ENCODE results near the gene USP47.

Gene USP47

GRCh38 chr11:11850668-11851067, 8.9 kb downstream of the USP47 start:
- Histone ChIP-seq H3K4me3 (ENCODE audit: low read length) (no peak overlapping the region), H3K27me3 (ENCODE audit: insufficient read depth, low read length) (no peaks in the 10 kb centered on the region), H3K9me3 (ENCODE audit: insufficient read depth, low read depth, low read length) (no peaks in the 10 kb centered on the region), H3K4me1 (ENCODE audit: insufficient read depth, low read length) (peaks cover 33% of the 10 kb centered on the region), H3K36me3 (ENCODE audit: insufficient read depth, low read length) (no peaks in the 10 kb centered on the region), H3K9ac (ENCODE audit: low read depth, low read length) (no peak overlapping the region), H3K27ac (ENCODE audit: low read depth, low read length) (no peak overlapping the region)
- WGBS: 83% methylated on average over 3 of the region's 3 CpGs

- no peaks in the 10 kb centered on the region for H3K36me3 ChIP-seq (ENCODE audit: insufficient read depth, low read length)
- peaks cover 24% of the 10 kb centered on the region for H3K4me1 ChIP-seq (ENCODE audit: insufficient read depth, low read length)
- no peak overlapping the region for H3K9ac ChIP-seq (ENCODE audit: low read depth, low read length)
- no peaks in the 10 kb centered on the region for H3K27me3 ChIP-seq (ENCODE audit: insufficient read depth, low read length)
- WGBS: 100% methylated on average over 1 of the region's 1 CpG
- H3K27ac ChIP-seq (ENCODE audit: low read depth, low read length): no peak overlapping the region
- no peak overlapping the region for H3K4me3 ChIP-seq (ENCODE audit: low read length)
- no peaks in the 10 kb centered on the region for H3K9me3 ChIP-seq (ENCODE audit: insufficient read depth, low read depth, low read length)
These were observed 14.9 kb downstream of the USP47 start for GRCh38 chr11:11856638-11857037.

- Histone ChIP-seq H3K27me3 (ENCODE audit: insufficient read depth, low read length) (no peaks in the 10 kb centered on the region), H3K9ac (ENCODE audit: low read depth, low read length) (no peak overlapping the region), H3K27ac (ENCODE audit: low read depth, low read length) (no peak overlapping the region), H3K36me3 (ENCODE audit: insufficient read depth, low read length) (no peaks in the 10 kb centered on the region), H3K4me3 (ENCODE audit: low read length) (no peak overlapping the region), H3K4me1 (ENCODE audit: insufficient read depth, low read length) (peaks cover 18% of the 10 kb centered on the region), H3K9me3 (ENCODE audit: insufficient read depth, low read depth, low read length) (no peaks in the 10 kb centered on the region)
- 90% methylated on average over 5 of the region's 5 CpGs for WGBS
These were observed 16.0 kb downstream of the USP47 start for GRCh38 chr11:11857769-11858168.

- Histone ChIP-seq H3K27ac (ENCODE audit: low read depth, low read length) (no peak overlapping the region), H3K4me3 (ENCODE audit: low read length) (no peak overlapping the region), H3K36me3 (ENCODE audit: insufficient read depth, low read length) (no peaks in the 10 kb centered on the region), H3K4me1 (ENCODE audit: insufficient read depth, low read length) (peaks cover 17% of the 10 kb centered on the region), H3K27me3 (ENCODE audit: insufficient read depth, low read length) (no peaks in the 10 kb centered on the region), H3K9me3 (ENCODE audit: insufficient read depth, low read depth, low read length) (no peaks in the 10 kb centered on the region), H3K9ac (ENCODE audit: low read depth, low read length) (no peak overlapping the region)
- WGBS: 93% methylated on average over 1 of the region's 1 CpG
These were observed 16.9 kb downstream of the USP47 start for GRCh38 chr11:11858676-11859075.

- Histone ChIP-seq H3K4me3 (ENCODE audit: low read length) (no peak overlapping the region), H3K9me3 (ENCODE audit: insufficient read depth, low read depth, low read length) (no peaks in the 10 kb centered on the region), H3K36me3 (ENCODE audit: insufficient read depth, low read length) (no peaks in the 10 kb centered on the region), H3K9ac (ENCODE audit: low read depth, low read length) (no peak overlapping the region), H3K27me3 (ENCODE audit: insufficient read depth, low read length) (no peaks in the 10 kb centered on the region), H3K27ac (ENCODE audit: low read depth, low read length) (no peak overlapping the region), H3K4me1 (ENCODE audit: insufficient read depth, low read length) (peaks cover 30% of the 10 kb centered on the region)
- WGBS: 92% methylated on average over 9 of the region's 12 CpGs
These were observed 18.6 kb downstream of the USP47 start for GRCh38 chr11:11860103-11860979.

- H3K4me3 ChIP-seq (ENCODE audit: low read length): no peak overlapping the region
- no peak overlapping the region for H3K9ac ChIP-seq (ENCODE audit: low read depth, low read length)
- H3K36me3 ChIP-seq (ENCODE audit: insufficient read depth, low read length): no peaks in the 10 kb centered on the region; the same call in 1 of the 2 replicates
- peaks cover 21% of the 10 kb centered on the region for H3K4me1 ChIP-seq (ENCODE audit: insufficient read depth, low read length)
- H3K27ac ChIP-seq (ENCODE audit: low read depth, low read length): no peak overlapping the region
- H3K27me3 ChIP-seq (ENCODE audit: insufficient read depth, low read length): no peaks in the 10 kb centered on the region
- 0 out of 2 replicates have a peak, but pooled peaks cover 10% of the 10 kb centered on the region for H3K9me3 ChIP-seq (ENCODE audit: insufficient read depth, low read depth, low read length)
- WGBS: 100% methylated on average over 1 of the region's 2 CpGs
These were observed 21.2 kb downstream of the USP47 start for GRCh38 chr11:11862999-11863398.

- Histone ChIP-seq H3K27ac (ENCODE audit: low read depth, low read length) (no peak overlapping the region), H3K9ac (ENCODE audit: low read depth, low read length) (no peak overlapping the region), H3K4me3 (ENCODE audit: low read length) (no peak overlapping the region), H3K9me3 (ENCODE audit: insufficient read depth, low read depth, low read length) (0 out of 2 replicates have a peak, but pooled peaks cover 10% of the 10 kb centered on the region), H3K4me1 (ENCODE audit: insufficient read depth, low read length) (peaks cover 21% of the 10 kb centered on the region), H3K36me3 (ENCODE audit: insufficient read depth, low read length) (no peaks in the 10 kb centered on the region; the same call in 1 of the 2 replicates), H3K27me3 (ENCODE audit: insufficient read depth, low read length) (no peaks in the 10 kb centered on the region)
- WGBS: 97% methylated on average over 2 of the region's 3 CpGs
These were observed 22.6 kb downstream of the USP47 start for GRCh38 chr11:11864332-11864731.

- Histone ChIP-seq H3K4me1 (ENCODE audit: insufficient read depth, low read length) (peaks cover 22% of the 10 kb centered on the region), H3K27ac (ENCODE audit: low read depth, low read length) (no peak overlapping the region; the same call in 1 of the 2 replicates), H3K9ac (ENCODE audit: low read depth, low read length) (no peak overlapping the region), H3K36me3 (ENCODE audit: insufficient read depth, low read length) (no peaks in the 10 kb centered on the region; the same call in 1 of the 2 replicates), H3K4me3 (ENCODE audit: low read length) (no peak overlapping the region), H3K27me3 (ENCODE audit: insufficient read depth, low read length) (no peaks in the 10 kb centered on the region), H3K9me3 (ENCODE audit: insufficient read depth, low read depth, low read length) (0 out of 2 replicates have a peak, but pooled peaks cover 10% of the 10 kb centered on the region)
- WGBS: 67% methylated on average over 1 of the region's 1 CpG
These were observed 23.0 kb downstream of the USP47 start for GRCh38 chr11:11864803-11865202.

GRCh38 chr11:11865449-11865848, 23.7 kb downstream of the USP47 start:
- Histone ChIP-seq H3K36me3 (ENCODE audit: insufficient read depth, low read length) (no peaks in the 10 kb centered on the region; the same call in 1 of the 2 replicates), H3K27me3 (ENCODE audit: insufficient read depth, low read length) (no peaks in the 10 kb centered on the region), H3K4me3 (ENCODE audit: low read length) (no peak overlapping the region), H3K9me3 (ENCODE audit: insufficient read depth, low read depth, low read length) (0 out of 2 replicates have a peak, but pooled peaks cover 10% of the 10 kb centered on the region), H3K9ac (ENCODE audit: low read depth, low read length) (no peak overlapping the region), H3K27ac (ENCODE audit: low read depth, low read length) (no peak overlapping the region), H3K4me1 (ENCODE audit: insufficient read depth, low read length) (peaks cover 28% of the 10 kb centered on the region)
- 66% methylated on average over 3 of the region's 3 CpGs for WGBS

- H3K27ac ChIP-seq (ENCODE audit: low read depth, low read length): no peak overlapping the region
- H3K4me3 ChIP-seq (ENCODE audit: low read length): no peak overlapping the region
- no peaks in the 10 kb centered on the region; the same call in 1 of the 2 replicates for H3K36me3 ChIP-seq (ENCODE audit: insufficient read depth, low read length)
- 0 out of 2 replicates have a peak, but pooled peaks cover 10% of the 10 kb centered on the region for H3K9me3 ChIP-seq (ENCODE audit: insufficient read depth, low read depth, low read length)
- no peaks in the 10 kb centered on the region for H3K27me3 ChIP-seq (ENCODE audit: insufficient read depth, low read length)
- H3K9ac ChIP-seq (ENCODE audit: low read depth, low read length): no peak overlapping the region
- H3K4me1 ChIP-seq (ENCODE audit: insufficient read depth, low read length): peaks cover 35% of the 10 kb centered on the region
- WGBS: 91% methylated on average over 1 of the region's 1 CpG
These were observed 24.4 kb downstream of the USP47 start for GRCh38 chr11:11866203-11866602.

- no peaks in the 10 kb centered on the region; the same call in 1 of the 2 replicates for H3K36me3 ChIP-seq (ENCODE audit: insufficient read depth, low read length)
- WGBS: 57% methylated on average over 1 of the region's 1 CpG
- H3K27me3 ChIP-seq (ENCODE audit: insufficient read depth, low read length): no peaks in the 10 kb centered on the region
- no peak overlapping the region for H3K27ac ChIP-seq (ENCODE audit: low read depth, low read length)
- H3K9ac ChIP-seq (ENCODE audit: low read depth, low read length): no peak overlapping the region
- peaks cover 48% of the 10 kb centered on the region for H3K4me1 ChIP-seq (ENCODE audit: insufficient read depth, low read length)
- H3K9me3 ChIP-seq (ENCODE audit: insufficient read depth, low read depth, low read length): 0 out of 2 replicates have a peak, but pooled peaks cover 10% of the 10 kb centered on the region
- no peak overlapping the region for H3K4me3 ChIP-seq (ENCODE audit: low read length)
These were observed 25.9 kb downstream of the USP47 start for GRCh38 chr11:11867720-11868119.
